T47D (cell line): ENCODE measurements around the gene HMGCL.
"Not testable (repeated sequence)": the region's sequence is repeated elsewhere in the genome, so short reads cannot be mapped to it uniquely, and the experiment has no call there.

Experiments used
- DNase-seq, 2 experiments: peaks; one replicate each; pipeline versions ENCODE4 v3.0.0 to v3.0.0-alpha.2; 2011 to 2012; ENCODE audit warnings: low read depth in 1 of 2, low spot score in 1 of 2
- JUND ChIP-seq: IDR thresholded peaks from 2 replicates; pipeline ENCODE4 v1.6.1; 2012; ENCODE audit warnings: low read depth
- in situ Hi-C: cut with HindIII; loops from 2 replicates; pipeline ENCODE4 v1.10.0; 2016; ENCODE audit warnings: low sequenced_read_pairs, low pct_unique_long_range_greater_than_20kb

Gene HMGCL

DNA sequence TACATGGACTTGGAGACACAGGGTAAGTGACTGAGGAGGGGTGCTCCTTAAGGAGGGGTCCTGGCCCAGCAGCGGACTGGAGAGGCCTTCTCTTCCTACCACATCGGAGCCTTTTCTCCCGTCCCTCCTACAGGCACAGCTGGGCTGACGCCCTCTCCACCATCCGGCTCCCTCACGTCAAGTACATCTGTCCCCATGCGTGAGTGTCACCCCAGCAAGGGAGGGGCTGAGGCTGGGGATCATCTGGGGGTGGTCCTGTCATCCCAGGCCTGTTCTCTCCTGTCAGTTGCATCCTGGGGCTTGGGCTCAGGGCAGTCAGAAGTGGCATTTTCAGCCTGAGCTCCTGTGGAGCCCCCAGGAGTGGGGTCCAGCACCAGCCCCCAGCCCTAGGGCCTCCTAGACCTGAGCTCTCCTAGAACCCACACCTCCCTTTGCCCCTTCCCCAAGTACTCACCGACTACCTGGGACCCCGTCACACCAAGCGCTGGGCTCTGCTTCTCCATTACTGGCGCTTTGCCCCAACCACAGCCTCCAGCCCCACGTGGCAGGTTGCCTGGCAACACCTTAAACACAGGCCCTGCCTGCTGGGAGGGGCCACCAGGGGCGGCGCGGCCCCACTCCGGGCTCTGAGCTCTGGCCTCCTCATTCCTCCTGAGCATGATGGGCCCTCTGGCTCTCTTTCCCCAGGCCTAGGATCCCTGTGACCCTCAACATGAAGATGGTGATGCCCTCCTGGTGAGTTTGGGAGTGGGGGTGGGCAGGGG is 32.0 kb downstream of the HMGCL start:
- no peak for TF ChIP-seq JUND
- peak in 1 of 2 experiments; percentile 53 for DNase-seq
- in situ Hi-C loops: no loop called here

DNA sequence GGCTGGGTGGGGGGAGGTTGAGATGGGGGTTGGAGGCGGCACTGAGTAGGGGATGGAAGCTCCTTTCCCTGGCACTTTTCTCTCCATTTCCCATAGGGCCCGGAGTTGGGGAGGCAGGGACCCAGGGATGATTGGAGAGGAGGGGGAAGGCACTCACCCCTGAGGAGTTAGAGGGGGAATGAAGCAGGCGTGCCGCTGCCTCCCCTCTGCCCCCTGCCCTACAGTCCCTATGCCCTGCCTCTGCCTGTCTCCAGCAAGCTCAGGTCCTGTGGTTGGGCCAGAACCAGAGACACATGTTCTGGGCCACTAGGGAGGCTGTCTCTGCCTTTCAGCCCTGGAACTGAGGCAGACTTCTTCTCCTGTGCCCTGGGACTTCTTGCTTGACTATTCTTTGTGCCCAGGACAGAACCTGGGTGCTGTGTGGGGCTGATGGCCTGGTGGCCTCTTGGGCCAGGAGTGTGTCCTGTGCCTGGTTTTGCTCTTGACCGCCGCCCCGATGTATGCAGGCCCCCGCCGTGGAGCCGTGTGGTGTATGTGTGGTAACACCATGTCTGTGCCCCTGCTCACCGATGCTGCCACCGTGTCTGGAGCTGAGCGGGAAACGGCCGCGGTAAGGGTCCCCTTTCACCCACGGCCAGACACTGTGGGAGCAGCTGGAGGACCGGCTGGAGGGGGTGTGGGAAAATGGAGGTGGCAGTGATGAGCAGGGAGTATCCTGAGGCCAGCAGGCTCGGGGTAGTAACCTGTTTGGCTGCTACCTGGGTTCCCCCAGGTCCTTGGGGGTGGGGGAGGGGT is 32.9 kb downstream of the HMGCL start:
- in situ Hi-C loops: no loop called here
- DNase-seq: no peak
- TF ChIP-seq JUND: no peak

DNA sequence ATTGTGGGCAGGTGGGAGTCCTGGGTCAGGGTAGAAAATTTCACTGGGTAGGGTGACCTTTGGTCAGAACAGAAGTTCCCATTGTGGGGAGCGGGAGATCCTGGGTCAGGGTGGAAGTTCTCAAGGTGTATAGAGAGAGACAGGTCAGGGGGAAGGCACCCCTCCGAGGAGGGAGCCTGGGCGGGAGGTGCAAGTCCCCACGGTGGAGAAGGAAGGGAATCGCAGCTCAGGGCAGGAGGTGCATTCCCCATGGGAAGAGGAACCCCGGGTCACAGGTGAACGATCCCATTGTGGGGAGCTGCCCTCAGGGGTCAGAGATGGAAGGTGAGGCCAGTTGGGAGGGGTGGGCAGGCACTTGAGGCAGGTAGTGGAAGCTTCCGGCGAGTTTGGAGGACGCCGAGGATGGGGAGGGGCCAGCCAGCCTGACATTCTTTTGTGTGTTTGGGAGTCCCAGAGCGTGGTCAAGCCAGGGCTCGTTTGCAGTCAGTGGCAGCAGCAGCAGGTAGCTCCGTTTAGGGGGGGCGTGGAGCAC is 33.6 kb downstream of the HMGCL start:
- in situ Hi-C loops: no loop called here
- DNase-seq: peak; percentile 42 to 48
- TF ChIP-seq JUND: no peak

DNA sequence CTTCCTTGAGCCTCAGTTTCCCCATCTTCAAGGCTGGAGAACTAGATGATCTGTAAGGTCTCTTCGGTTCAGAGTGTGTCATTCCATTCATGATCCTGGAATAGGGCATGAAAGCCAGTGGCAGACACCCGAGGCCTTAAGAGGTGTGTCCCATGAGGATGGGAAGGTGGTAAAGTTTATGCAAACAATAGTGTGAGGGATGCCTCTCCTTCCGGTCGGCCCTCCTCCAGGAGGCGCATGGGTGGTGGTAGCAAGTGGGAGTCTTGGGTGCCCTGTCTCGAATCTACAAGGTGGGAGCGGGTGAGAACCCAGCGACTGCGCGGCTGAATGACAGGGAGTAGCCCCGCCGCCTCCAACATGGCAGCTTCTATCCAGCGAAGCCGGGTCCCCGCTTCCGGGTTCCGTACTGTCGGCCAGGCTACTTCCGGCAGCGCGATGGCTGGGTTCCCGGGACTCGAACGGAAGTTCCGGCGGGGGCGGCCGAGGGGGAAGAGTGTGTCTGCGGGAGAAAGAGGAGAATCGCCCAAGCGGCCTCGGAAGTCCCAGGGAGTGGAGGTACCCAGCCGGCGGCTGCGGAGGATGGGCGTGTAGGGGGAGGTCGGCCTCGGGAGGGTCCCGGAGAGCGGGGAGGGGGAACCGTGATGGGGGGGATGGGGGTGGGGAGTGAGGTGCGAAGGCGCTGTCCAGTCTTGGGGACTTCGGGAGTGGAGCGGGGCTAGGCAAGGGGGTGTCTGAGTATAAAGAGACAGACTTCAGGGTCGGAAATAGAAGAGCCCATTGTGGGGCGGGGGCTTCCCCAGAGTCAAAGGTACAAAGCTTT is 34.3 kb downstream of the HMGCL start, which contains the start of gene LYPLA2:
TSS of gene LYPLA2 (plus strand) at position 450 of the 820 bp plus-strand sequence. CDS start 1,538 bp downstream, outside the sequence.
- TF ChIP-seq JUND: no peak
- in situ Hi-C loops: no loop called here
- DNase-seq: peak; percentile 79 to 86

DNA sequence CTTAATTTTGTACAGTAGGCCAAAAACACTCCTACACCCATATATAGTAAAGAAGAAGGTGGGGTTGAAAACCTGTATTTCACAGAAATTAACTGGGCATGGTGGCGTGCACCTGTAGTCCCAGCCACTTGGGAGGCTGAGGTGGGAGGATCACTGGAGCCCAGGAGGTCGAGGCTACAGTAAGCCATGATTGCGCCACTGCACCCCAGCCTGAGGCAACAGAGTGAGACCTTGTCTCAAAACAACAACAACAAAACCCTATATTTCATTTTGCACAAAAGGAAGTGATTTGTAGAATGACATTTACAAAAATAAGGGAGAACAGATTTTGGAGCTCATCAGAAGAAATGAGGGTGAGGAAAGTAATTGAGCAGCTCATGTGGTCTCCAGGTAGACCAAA is 36.5 kb downstream of the HMGCL start:
- no peak for DNase-seq
- TF ChIP-seq JUND: no peak
- in situ Hi-C loops: no loop called here

DNA sequence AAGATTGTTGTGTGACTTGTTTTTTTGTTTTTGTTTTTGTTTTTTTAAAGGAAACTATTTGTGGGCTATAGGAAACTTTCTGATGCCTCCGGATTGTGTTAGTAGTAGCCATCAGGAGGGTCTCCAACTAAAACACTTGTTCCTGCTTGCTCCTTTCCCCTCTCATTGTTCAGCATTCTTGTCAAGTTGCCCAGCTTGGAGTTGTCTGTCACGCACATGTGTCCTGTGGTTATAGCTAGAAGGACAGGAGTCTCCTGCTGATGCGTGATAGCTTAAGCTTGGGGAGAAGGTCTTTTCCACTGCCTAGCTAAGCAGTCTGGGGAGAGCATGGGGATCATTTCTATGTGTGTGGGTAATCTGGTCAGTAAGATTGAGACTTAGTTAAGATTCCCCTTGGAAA is 37.5 kb downstream of the HMGCL start:
- in situ Hi-C loops: no loop called here
- no peak for DNase-seq
- TF ChIP-seq JUND: no peak

DNA sequence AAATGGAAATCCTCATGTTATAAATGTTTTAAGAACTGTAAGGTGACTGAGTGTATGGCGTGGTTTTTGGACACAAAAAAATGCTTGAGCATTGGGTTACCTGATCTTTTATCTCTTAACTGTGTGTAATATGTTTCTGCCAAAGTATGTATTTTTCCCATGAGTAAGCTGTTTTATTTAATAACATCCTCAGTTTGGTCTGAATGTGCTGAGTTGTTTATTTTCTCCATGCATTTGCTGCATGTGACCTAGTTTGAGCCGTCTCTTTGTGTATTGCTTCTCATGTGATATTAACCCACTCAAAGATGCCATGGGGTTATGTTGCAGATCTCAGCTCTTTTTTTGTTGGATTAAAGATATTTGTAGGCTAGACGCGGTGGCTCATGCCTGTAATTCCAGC is 40.4 kb downstream of the HMGCL start:
- in situ Hi-C loops: no loop called here
- no peak for TF ChIP-seq JUND
- DNase-seq: no peak

DNA sequence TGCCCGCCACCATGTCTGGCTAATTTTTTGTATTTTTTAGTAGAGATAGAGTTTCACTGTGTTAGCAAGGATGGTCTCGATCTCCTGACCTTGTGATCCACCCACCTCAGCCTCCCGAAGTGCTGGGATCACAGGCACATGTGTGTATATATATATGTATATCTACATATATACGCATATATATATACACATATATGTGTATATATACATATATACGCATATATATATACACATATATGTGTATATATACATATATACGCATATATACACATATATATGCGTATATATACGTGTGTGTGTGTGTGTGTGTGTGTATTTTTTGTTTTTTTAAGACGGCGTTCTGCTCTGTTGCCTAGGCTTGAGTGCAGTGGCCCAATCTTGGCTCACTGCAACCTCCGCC is 42.1 kb downstream of the HMGCL start:
- in situ Hi-C loops: not testable (repeated sequence)

DNA sequence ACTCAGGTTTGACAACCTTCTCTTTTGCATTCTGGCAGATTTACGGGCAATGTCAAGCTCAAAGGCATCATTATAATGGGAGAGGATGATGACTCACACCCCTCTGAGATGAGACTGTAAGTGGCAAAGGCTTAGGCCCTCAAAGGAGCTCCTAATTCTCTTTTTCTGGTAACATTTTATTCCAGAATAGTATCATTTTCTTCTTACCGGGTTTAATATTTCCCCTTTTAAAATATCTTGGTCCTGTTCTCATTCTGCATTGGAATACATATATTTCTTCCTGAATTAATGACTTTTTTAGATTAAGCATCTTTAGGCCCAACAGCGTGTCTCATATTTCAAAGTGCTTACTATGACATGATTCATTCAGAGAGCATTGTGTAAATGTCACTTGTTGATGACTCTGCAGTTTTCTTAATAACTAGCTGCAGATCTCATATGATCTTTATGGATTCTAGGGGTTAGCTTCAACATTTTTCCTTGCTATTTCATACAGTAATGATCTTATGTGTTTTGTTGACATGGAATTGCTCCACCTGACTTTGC is 45.3 kb downstream of the HMGCL start:
- no peak for DNase-seq
- TF ChIP-seq JUND: no peak

More for the DNA sequence above, 42.1 kb downstream of the HMGCL start:
- not testable (repeated sequence) for DNase-seq

DNA sequence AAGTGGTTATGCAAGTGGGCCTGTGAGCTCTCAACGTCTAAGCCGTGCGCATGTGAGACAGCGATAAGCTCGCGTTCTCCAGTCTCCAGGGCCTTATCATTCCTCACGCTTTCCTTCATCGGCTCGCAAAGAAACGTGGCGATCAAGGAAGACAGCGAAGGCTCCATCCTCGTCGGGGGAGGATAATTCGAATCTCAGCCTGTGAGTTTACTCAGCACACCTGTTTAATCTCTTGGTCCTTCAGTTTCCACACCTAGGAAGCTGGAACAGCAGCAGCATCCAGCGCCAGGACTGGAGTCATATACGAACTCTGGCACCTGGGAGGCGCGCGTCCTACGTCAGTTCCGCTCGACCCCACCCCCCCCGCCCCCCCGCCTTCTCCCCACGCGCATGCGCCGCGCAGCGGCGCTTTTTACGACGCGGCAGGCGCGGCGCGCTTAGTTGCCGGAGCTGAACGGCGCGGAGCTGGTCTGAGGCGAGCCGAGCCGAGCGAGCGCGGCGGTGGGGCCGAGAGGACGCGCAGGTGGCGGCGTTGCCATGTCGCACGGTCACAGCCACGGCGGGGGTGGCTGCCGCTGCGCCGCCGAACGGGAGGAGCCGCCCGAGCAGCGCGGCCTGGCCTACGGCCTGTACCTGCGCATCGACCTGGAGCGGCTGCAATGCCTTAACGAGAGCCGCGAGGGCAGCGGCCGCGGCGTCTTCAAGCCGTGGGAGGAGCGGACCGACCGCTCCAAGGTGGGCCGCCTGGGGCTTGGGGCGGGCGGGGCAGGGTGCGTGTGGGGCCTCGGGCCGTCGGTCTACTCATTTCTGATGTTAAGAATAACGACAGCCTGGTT is 47.0 kb downstream of the HMGCL start, which contains the start of gene PITHD1:
TSS of gene PITHD1 (plus strand) at position 440 of the 836 bp plus-strand sequence. CDS start at position 538, 98 bp downstream.
- in situ Hi-C loops: no loop called here
- peak; percentile 74 to 85 for DNase-seq
- no peak for TF ChIP-seq JUND

More for the DNA sequence above, 45.3 kb downstream of the HMGCL start:
- in situ Hi-C loops: no loop called here

DNA sequence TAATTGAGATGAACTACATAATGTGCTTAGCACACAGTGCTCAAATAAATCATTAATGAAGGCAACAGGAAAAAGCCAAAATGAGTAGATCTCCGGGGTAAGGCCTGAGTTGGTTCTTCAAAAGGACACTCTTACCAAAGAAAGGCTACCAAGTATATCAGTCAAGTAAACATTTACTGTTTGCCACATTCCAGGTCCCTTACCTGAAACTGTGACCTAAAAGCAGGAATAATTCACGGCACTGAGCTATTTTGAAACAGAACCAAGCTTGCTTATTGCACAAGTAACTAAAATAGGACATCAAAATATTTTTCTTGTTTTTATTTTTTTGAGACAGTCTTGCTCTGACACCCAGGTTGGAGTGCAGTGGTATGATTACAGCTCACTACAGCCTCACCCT is 49.0 kb downstream of the HMGCL start:
- TF ChIP-seq JUND: no peak
- in situ Hi-C loops: no loop called here
- no peak for DNase-seq
